Right renal pelvis (tissue), 4 donors: ENCODE data around the gene HSFX2. TPM values are rescaled to one million over a fixed set of nuclear protein-coding genes. Genes with fewer than 3 reads are reported as not detected.

ENCODE experiments used
- polyA plus RNA-seq, 4 donors: library from polyadenylated mRNA; unstranded; fragments of 120-200 nt; gene quantifications; one replicate each; pipeline ENCODE4 v1.2.1, GENCODE V29; 2013; ENCODE audit not compliant: insufficient read length in 4 of 4

Gene HSFX2
- polyA plus RNA-seq, 4 donors: 0.46 to 1.4 (median 0.49) TPM

Other genes starting within 250 kb of the HSFX2 start
- gene IDS, start 90.0 kb downstream of the HSFX2 start, polyA plus RNA-seq: 10 to 100 TPM; 32.2 to 36.8 (median 35.3) TPM
- gene EOLA1, start 54.3 kb downstream of the HSFX2 start, polyA plus RNA-seq: 10 to 100 TPM; 18.9 to 21.4 (median 20.2) TPM
- gene HSFX3, start 45.4 kb downstream of the HSFX2 start, polyA plus RNA-seq: under 1 TPM in 1 of 4 donors, not detected in 3; 0.12 TPM
- under 1 TPM in 1 of 4 donors, not detected in 3; 0.08 TPM for gene MAGEA9B, start 7.9 kb downstream of the HSFX2 start, polyA plus RNA-seq
- gene TMEM185A, start 36.5 kb upstream of the HSFX2 start, polyA plus RNA-seq: 10 to 100 TPM; 39.8 to 45.3 (median 41.5) TPM
- not detected for gene MAGEA11, start 116.7 kb upstream of the HSFX2 start, polyA plus RNA-seq
- gene HSFX1, start 178.8 kb upstream of the HSFX2 start, polyA plus RNA-seq: 1 to 10 TPM; 2.0 to 2.2 (median 2.2) TPM
- gene MAGEA9, start 186.6 kb upstream of the HSFX2 start, polyA plus RNA-seq: not detected